ENCODE measurements around the gene KLLN.
A peak's percentile ranks its signal among the peaks of the same experiment; 100 is the strongest.
"Not testable (repeated sequence)": the region's sequence is repeated elsewhere in the genome, so short reads cannot be mapped to it uniquely, and the experiment has no call there.

KLLN gene

GRCh38 chr10:87865241-87865881 lies 2.0 kb upstream of the KLLN start:
- no peak for DNase-seq

- DNase-seq: no peak
Observed at GRCh38 chr10:87864496-87865059, 1.2 kb upstream of the KLLN start.

GRCh38 chr10:87863951-87864495 lies 690 bp upstream of the KLLN start:
- DNase-seq: not testable (repeated sequence)

GRCh38 chr10:87862679-87863052 lies 667 bp downstream of the KLLN start:
- no peak for DNase-seq

GRCh38 chr10:87861953-87862678 lies 1.2 kb downstream of the KLLN start:
- DNase-seq: peak; percentile 59

- no peak for DNase-seq
Observed at GRCh38 chr10:87861566-87861952, 1.8 kb downstream of the KLLN start.

GRCh38 chr10:87860816-87861403 lies 2.4 kb downstream of the KLLN start:
- DNase-seq: no peak

- no peak for DNase-seq
Observed at GRCh38 chr10:87860156-87860795, 3.1 kb downstream of the KLLN start.

- DNase-seq: not testable (repeated sequence)
Observed at GRCh38 chr10:87855665-87856064, 7.7 kb downstream of the KLLN start.

- not testable (repeated sequence) for DNase-seq
Observed at GRCh38 chr10:87855247-87855646, 8.1 kb downstream of the KLLN start.

GRCh38 chr10:87852089-87852488 lies 11.2 kb downstream of the KLLN start:
- no peak for DNase-seq

GRCh38 chr10:87850742-87851205 lies 12.6 kb downstream of the KLLN start:
- DNase-seq: no peak

GRCh38 chr10:87849001-87849400 lies 14.3 kb downstream of the KLLN start:
- DNase-seq: no peak

- DNase-seq: no peak
Observed at GRCh38 chr10:87847550-87847949, 15.8 kb downstream of the KLLN start.

- DNase-seq: not testable (repeated sequence)
Observed at GRCh38 chr10:87846711-87847110, 16.6 kb downstream of the KLLN start.

GRCh38 chr10:87846023-87846422 lies 17.3 kb downstream of the KLLN start:
- peak; percentile 53 for DNase-seq

GRCh38 chr10:87845624-87845998 lies 17.7 kb downstream of the KLLN start:
- DNase-seq: no peak

GRCh38 chr10:87844837-87845623 lies 18.3 kb downstream of the KLLN start:
- DNase-seq: no peak

GRCh38 chr10:87843714-87844113 lies 19.6 kb downstream of the KLLN start:
- DNase-seq: no peak

GRCh38 chr10:87842776-87843497 lies 20.4 kb downstream of the KLLN start:
- no peak for DNase-seq

- no peak for DNase-seq
Observed at GRCh38 chr10:87842220-87842641, 21.1 kb downstream of the KLLN start.

- DNase-seq: no peak
Observed at GRCh38 chr10:87841186-87841585, 22.1 kb downstream of the KLLN start.

Measured in NCI-H2029 (cell line).